HG02759 (cell line): ENCODE data around the gene SP110.

Experiments
- ATAC-seq: cut with Tn5 transposase; IDR thresholded peaks from one replicate; pipeline ENCODE4 v1.9.1; 2021; ENCODE audit warnings: mild to moderate bottlenecking, moderate library complexity; ENCODE audit not compliant: unreplicated experiment

Gene SP110

DNA sequence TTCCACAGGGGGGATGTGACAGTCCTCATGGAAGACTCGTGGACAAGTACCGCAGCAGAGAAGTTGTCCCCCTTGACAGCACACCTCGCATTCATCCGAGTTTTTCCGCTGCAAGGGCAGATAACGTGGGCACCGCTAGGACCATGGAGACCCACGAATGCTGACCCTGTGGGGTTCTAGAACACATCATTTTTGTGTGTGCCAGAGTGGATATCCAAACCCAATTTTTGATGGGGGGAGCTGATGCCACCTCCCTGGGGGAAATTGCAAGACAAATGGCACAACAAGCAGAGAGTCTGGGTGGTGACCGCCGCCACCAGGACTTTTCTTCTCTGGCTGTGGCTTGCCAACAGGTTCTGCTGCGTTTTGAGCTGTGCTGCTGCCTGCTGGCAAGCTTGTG is 46.9 kb downstream of the SP110 start:
- ATAC-seq, result no peak

DNA sequence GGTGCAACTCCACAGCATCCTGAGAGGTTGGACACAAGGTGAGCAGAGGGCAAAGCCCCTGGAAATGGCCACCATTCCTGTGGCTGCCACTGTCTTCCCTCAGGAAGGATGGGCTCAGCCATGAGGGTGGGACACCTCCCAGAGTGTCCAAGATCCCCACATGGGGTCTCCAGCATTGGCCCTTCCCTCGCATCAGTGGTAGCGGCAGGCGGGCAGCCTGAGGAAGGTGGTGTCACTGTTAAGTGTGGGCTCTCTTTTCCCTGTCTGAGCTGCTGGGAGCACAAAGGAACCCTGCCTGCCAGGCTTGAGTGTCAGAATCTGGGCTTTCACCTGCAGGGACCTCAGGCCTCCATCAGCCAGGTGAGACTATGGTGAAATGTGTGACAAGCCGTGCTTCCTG is 47.6 kb downstream of the SP110 start:
- ATAC-seq, result no peak

DNA sequence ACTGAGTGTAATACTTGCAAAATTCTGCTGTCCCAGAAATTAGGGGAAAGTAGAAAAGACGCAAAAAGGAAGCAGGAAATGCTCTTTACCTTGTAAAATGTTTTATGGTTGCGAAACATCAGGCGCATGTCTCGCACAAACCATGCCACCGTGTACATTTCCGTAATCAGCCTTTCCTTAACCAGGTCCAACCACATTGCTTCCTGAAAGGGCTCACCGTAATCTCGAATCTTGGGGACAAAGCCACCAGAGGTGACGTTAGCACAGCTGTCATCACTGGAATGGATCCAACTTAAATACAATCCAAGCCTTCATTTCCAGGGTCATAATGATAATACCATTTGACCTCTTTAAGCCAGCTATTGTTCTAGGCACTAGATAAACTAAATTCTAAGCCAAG is 49.3 kb downstream of the SP110 start:
- no peak for ATAC-seq

DNA sequence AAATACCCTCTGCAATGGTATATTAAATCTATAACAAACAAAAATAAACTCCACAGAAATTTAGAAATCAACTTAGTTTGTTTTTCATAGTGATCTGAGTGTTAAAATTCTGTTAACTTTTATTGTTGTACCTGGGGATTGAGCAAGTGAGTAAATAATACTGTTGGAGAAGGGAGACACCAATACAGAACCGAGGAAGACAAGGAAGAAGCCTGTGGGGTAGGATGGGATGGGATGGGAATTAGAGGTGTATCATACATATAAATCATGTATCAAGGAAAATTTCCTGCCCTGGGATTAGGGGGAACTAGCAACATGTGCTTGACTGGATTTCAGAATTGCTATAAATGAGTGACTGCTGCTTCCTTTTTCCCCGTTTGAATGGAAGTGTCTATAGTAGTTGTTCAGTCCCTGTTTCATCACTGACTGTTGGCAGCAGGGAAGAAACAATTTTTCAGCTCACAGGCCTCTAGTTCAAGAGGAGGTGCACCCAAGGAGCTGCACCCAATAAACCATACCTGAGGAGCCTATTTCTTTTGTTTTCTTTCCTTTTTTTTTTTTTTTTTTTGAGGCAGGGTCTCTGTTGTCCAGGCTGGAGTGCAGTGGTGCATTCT is 53.1 kb downstream of the SP110 start:
- no peak for ATAC-seq

DNA sequence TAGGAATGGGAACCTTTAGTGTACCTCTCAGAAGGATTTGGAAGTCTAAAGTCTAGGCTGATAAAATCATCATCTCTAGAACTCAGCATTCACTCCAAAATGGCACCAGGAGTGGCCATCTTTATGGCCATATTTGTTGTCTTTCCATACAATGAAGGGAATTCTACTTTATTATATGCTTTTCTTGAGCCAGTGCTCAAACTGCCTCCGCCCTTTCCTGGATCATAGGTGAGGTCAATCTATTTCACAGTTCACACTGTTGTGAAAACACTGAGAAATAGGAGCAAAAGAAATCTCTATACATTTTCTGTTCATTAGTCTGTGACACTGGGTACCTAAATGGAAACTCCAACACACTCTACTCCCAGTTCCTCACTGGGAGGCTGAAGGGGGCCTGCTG is 55.6 kb downstream of the SP110 start:
- no peak for ATAC-seq

DNA sequence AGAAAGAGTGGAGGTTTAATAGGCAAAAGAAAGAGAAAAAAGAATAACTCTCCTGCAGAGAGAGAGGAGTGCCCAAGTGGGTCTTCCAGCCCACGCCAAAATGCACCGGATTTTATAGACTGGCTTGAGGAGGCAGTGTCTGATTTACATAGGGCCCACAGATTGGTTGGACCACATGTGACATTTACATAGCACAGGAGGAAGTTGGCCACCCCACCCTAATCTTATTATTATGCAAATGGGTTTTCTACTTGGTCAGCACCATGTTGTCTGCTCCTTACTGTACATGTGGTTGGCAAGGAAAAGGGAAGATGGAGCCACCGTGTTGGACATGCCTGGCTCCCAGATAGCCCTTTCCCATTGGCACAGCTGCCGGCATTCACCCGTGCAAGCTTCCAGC is 56.8 kb downstream of the SP110 start:
- ATAC-seq, result no peak

DNA sequence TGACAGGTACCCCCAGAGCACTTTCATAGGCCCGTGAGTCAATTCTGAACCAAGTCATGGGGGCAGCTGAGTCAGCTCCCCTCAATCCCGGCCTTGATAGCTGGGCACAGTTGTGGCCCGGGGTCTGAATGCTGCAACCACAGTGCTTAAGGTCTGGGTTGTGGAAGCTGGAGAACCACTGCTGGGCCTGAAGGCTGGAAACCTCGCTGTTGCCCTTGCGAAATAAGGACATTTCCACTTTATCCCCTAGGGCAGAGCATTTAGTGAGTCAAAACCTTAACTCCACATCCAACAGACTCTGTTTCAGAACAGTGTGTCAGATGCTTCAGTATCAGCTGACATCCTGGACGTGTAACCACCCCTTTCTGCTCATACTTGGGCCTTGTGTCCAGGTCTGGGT is 58.6 kb downstream of the SP110 start:
- no peak for ATAC-seq

DNA sequence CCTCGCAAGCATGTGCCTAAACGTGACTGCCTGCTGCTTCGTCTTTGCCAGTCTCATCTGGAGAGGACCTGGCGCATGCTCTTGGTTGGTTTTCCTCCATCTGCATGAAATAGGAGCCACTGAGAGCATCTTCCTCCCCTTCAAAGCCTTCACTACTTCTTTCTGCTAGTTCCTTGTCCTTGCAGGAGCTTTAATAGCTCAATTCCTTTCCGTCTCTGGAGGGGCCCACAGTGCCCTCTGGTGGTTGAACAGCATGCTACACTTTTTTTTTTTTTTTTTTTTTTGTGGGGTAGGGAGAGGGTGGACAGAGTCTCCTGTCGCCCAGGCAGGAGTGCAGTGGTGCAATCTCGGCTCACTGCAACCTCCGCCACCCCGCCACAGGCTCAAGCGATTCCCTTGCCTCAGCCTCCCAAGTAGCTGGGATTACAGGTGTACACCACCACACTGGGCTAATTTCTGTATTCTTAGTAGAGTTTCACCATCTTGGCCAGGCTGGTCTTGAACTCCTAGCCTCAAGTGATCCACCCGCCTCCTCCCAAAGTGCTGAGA is 59.6 kb downstream of the SP110 start:
- no peak for ATAC-seq

DNA sequence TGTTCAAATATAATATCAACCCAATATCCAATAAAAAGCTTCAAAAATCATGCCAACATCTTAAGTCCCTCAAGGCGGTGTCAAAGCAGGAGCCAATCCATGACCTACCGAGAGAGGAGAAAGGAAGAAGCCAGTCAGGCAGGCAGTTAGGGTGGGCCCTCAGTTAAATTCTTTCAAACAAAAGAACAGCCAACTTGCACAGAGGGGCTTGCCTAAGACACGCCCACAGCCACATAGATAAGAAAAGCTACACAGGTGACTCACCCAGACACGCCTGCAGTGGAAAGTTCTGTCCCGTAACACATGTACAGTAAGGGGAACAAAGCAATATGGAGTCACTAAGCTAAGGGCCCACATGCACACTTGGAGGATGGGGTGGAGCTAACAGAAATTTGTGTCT is 61.3 kb downstream of the SP110 start:
- no peak for ATAC-seq

DNA sequence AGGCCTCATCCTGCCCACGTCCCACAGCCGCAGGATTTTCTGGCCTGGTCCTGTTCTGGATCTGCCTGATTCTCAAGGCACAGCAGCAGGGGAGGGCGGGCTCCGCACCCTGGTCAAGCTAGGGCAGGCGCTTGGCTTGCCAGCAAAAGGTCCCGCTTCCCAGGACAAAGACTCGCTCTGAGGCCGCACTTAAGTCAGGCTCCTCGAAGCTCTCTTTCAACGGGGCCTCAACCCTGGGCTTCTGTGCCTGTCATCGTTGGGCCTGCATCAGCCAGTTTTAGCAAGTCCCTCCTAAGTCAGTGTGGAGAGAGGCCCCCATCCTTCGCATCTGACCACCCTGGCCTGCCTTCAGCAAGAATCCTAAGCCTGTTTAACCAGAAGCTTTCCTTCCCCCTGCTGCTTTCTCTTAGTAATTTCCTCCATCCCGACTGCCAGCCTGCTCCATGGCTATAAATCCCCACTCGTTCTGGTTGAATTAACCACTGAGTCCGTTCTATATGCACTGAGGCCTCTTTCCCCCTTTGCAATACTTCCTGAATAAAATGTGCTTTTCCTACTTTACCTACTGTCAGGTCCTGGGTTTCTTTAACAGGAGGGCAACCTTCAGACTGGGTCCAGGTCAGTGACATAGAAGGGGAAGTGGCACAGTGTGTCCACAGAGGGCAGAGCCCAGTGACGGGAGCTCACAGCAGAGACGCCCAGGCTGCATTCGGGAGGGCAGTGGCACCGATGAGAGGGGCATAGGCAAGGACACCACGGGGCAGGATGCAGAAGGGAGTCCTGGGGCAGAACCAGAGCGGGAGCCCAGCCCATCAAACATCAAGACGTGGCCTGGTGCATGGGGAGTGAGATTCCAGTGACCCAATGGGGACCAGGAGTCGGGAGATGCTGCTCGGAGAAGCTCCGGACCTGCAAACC is 62.7 kb downstream of the SP110 start:
- ATAC-seq, result no peak

DNA sequence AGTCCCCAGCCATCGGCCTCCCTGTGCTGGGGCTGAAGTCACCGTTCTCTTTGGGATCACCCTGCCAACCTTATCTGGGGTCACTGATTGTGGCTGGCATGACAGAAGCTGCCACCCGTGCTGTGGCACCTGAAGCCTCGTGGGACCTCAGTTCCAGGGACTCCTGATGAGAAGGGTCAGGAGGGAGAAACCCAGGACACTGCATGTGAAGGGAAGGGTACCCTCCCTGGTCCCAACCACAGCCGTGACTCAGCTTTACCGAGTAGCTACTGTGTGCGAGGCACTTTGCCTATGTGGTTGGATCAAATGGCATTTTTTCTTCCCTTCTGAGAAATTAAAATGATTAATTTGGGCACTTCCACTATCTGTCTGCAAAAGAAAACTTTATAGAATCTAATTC is 64.4 kb downstream of the SP110 start:
- ATAC-seq, result no peak

DNA sequence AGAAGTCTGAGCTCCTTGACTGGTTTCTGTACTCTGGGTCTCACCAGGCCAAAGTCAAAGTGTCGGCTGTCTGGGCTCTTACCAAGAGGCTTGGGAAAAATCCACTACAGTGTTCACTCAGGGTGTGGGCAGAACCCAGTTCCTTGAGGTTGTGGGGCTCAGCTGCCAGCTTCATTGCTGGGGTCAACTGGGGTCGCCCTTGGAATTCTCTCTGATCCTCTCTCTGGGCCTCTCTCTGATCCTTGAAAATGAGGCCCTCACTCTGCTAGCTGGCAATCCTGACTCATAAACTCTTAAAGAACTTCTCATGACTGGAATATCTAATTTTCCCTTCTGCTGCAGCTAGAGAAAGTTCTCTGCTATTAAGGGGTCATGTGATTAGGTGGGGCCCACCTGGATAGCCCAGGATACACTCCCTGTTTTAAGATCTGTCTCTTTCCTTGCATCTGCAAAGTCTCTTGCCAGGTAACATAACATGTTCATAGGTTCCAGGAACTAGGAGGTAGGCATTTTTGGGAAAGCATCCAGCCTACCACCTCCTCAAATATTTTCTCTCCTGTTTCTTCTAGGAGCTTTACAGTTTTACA is 66.3 kb downstream of the SP110 start:
- no peak for ATAC-seq

DNA sequence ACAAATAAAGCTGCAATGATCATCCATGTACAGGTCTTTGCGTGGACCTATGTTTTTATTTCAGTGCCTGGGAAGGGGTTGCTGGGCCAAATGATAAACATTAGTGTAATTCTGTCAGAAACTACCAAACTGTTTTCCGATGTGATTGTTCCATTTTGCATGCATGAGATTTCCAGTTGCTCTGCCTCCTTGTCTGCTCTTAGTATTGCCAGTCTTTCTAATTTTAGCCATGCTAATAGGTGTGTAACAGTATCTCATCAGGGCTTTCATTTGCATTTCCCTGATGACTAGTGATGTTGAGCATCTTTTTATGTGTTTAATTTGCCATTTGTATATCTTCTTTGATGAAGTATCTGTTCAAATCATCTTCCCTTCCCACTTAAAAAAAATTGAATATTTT is 67.5 kb downstream of the SP110 start:
- no peak for ATAC-seq

DNA sequence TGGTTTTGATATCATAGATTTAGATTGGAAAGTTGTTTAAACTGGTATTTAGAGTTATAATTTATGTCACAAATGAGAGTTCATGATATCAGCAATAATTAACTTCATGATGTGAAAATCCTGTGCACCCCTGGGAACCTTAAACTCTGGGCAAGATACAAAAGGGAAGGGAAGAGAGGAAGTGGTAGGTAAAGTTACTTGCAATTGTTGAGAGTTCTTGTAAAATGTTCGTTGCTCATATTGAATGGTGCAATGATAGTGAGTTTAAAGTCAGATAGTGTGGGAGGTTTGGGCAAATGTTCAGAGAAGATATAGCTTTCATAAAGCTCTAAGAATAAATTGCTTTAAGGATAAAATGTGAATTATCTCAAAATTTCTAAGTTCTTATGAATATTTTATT is 75.4 kb downstream of the SP110 start:
- no peak for ATAC-seq

DNA sequence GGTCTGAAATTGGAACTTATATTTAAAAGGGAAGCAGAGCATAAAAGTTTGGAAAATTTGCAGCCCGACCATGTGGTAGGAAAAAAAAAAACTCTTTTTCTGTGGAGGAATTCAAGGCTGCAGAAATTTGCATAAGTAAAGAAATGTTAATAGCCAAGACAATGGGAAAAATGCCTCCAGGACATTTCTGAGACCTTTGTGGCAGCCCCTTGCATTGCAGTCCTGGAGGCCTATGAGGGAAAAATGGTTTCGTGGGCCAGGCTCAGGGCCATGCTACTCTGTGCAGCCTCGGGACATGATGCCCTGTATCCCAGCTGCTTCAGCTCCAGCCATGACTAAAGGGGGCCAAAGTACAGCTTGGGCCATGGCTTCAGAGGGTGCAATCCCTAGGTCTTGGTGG is 79.1 kb downstream of the SP110 start:
- ATAC-seq, result no peak

DNA sequence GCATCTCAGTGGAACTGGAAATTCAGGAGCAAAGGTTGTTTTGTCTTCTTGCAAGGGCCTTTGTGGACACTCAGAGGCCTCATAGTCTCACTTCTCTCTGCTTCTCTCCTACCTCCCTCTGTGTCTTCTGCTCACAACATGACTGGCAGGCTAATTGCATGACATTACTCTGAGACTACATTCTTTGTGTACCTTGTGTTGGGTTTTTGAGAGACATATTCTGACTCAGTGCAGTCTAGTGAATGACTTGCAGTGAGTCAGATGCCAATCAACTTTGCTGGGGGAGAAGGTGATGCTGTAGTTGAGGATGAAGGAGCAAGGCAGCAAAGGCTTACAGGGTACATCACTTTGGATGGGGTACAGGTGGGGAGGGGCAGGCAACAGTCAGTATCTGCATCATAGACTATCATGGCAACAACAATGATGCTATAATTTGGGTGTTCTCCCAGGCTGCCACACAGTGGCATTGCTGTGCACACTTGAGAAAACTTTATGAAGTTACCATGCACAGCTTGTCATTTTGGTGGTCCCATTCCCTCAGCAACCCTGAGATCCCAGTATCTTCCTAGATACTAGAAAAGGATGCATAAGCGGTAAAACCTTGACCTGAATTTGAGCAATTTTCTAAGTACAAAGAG is 81.8 kb downstream of the SP110 start:
- no peak for ATAC-seq

DNA sequence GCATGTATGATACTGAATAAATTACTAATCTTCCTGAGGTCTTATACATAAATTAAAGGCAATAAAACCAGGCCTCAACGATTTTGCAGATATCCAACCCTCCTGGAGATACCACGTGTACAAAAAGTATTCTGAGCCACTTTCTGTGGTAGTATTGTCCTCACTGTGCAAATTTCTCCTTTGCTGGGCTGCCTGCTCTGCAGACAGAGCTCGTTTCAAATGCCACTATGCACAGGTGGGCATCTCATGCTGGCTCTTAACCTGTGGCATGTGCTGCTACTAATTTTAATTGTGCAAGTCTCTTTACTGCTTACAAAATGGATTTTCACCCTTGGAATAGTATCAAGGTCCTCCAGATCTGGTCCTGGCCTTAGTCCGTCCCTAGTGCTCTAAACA is 84.7 kb downstream of the SP110 start:
- no peak for ATAC-seq

DNA sequence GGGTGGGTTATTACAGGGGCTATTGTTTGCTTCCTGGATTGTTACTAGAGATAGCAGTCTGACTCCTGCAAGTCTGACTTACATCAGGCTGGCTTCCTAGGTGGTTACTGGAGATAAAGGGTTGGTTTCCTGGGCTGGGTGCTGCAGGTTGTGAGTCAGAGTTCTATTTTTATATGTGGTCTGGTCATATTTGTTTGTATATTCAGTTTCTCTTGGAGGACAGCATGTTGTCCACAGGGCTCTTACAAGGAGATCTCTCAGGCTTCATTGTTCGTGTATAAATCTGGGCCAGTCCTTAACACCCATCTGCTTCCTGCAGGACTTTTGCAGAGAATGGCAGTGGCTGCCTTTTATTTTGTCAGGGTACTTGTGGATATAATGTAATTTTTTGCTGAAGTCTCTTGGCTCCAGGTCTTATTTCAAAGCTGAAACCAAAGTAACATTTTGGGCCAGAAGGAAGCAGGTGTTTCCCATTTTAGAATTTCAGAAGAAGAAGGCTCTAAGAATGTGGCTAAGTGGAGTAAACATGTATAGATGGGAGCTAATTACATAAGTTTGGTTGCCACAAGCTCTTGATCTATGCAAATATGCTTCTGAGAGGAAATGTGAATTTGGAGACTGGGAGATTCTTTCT is 85.2 kb downstream of the SP110 start:
- ATAC-seq, result no peak

DNA sequence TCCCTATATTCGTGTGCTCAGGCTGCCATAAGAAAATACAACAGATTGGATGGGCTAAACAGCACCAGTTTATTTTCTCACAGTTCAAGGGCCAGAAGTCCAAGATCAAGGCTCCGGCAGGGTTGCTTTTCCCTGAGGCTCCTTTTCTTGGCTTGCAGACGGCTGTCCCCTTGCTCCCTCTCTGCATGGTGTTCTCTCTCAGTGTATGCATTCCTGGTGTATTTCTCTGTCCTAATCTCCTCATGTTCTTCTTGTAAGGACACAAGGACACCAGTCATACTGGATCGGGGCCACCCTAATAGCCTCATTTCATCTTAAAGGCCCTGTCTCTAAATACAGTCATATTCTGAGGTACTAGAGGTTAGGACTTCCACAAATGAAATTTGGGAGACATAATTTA is 88.4 kb downstream of the SP110 start:
- no peak for ATAC-seq

DNA sequence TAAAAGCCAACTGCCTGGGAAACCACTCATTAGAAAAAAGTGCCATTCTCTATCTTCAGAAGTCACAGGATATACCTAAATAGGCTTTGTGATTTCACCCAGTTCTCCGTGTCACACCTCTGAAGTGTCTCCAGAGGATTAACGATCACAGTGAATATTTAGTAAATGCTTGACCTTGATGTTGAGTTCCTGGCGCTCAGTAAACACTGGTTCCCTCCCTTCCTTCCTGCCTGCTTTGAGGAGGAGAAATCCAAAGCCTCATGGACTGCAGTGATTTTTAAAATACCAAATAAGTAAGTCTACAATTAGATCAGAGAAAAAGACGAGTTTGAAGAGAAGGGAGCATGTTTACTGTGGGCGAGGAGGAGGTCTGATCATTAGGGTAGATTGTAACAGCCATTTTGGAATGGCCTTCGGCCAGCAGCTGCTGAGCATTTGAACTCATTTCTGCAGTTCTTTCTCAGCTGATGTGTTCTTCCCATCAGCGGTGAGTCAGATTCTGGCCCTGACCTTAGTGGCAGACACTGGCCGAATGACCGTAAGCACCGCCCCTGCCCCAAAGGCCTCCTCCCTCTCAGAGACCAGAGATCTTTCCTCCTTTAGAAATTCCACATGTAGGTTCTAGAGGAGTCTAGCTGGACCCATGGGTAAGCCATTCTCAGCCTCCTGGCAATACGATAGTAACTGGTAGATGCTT is 89.0 kb downstream of the SP110 start:
- no peak for ATAC-seq
